GM18858 (cell line): ENCODE measurements around the gene CETP.
"Not testable (repeated sequence)": the region's sequence is repeated elsewhere in the genome, so short reads cannot be mapped to it uniquely, and the experiment has no call there.

Experiments used
- ATAC-seq: cut with Tn5 transposase; IDR thresholded peaks from one replicate; pipeline ENCODE4 v1.9.1; 2021; ENCODE audit not compliant: unreplicated experiment

Gene CETP

GRCh38 chr16:56980201-56980535 is 18.4 kb downstream of the CETP start:
- ATAC-seq: no peak

GRCh38 chr16:56980792-56981724 is 19.3 kb downstream of the CETP start:
- peak; percentile 39 for ATAC-seq

GRCh38 chr16:56981729-56982271 is 20.1 kb downstream of the CETP start:
- no peak for ATAC-seq

- ATAC-seq: no peak
These were observed 20.9 kb downstream of the CETP start for GRCh38 chr16:56982695-56983094.

GRCh38 chr16:56983211-56983751 is 21.5 kb downstream of the CETP start:
- no peak for ATAC-seq

GRCh38 chr16:56984639-56985038 is 22.9 kb downstream of the CETP start:
- ATAC-seq: no peak

GRCh38 chr16:56985288-56985961 is 23.7 kb downstream of the CETP start:
- ATAC-seq: no peak

- ATAC-seq: no peak
These were observed 24.2 kb downstream of the CETP start for GRCh38 chr16:56985962-56986360.

GRCh38 chr16:56986361-56986760 is 24.6 kb downstream of the CETP start:
- ATAC-seq: no peak

- not testable (repeated sequence) for ATAC-seq
These were observed 25.2 kb downstream of the CETP start for GRCh38 chr16:56986908-56987307.

- no peak for ATAC-seq
These were observed 25.9 kb downstream of the CETP start for GRCh38 chr16:56987692-56988091.

GRCh38 chr16:56988161-56988947 is 26.6 kb downstream of the CETP start:
- ATAC-seq: no peak

- ATAC-seq: peak; percentile 70
These were observed 27.5 kb downstream of the CETP start, which contains the start of gene NLRC5 for GRCh38 chr16:56988948-56989945. TSS of gene NLRC5 (plus strand) at chr16:56989557. CDS start at chr16:57020713, 31,156 bp downstream.

GRCh38 chr16:56989988-56990387 is 28.2 kb downstream of the CETP start:
- no peak for ATAC-seq

- no peak for ATAC-seq
These were observed 28.9 kb downstream of the CETP start for GRCh38 chr16:56990407-56991286.

- not testable (repeated sequence) for ATAC-seq
These were observed 30.7 kb downstream of the CETP start for GRCh38 chr16:56992431-56992830.

GRCh38 chr16:56993204-56993603 is 31.5 kb downstream of the CETP start:
- no peak for ATAC-seq

- ATAC-seq: no peak
These were observed 32.6 kb downstream of the CETP start for GRCh38 chr16:56994311-56994710.
